Glomerular visceral epithelial cell (primary cell): ENCODE measurements around the gene OR2T8.

ENCODE experiments used
- DNase-seq: peaks from one replicate; pipeline ENCODE4 v3.0.0-alpha.2; 2016; ENCODE audit errors: extremely low spot score

Gene OR2T8

GRCh38 chr1:247919952-247920351 is at the start of gene OR2T8:
Gene OR2T8 (plus strand): TSS chr1:247920252. CDS start chr1:247921018, 766 bp downstream.
- no peak for DNase-seq

GRCh38 chr1:247883346-247883745 is 36.7 kb upstream of the OR2T8 start:
- no peak for DNase-seq

- no peak for DNase-seq
Observed at GRCh38 chr1:247884797-247885413, 35.1 kb upstream of the OR2T8 start.

- no peak for DNase-seq
Observed at GRCh38 chr1:247895163-247895637, 24.9 kb upstream of the OR2T8 start, which contains the start of gene OR2W3. Gene OR2W3 (plus strand): TSS chr1:247895587. CDS start chr1:247895587, 0 bp downstream.

- no peak for DNase-seq
Observed at GRCh38 chr1:247895976-247896375, 24.1 kb upstream of the OR2T8 start.

- no peak for DNase-seq
Observed at GRCh38 chr1:247904122-247904521, 15.9 kb upstream of the OR2T8 start.

GRCh38 chr1:247905181-247905580 is 14.9 kb upstream of the OR2T8 start:
- DNase-seq, result no peak

- no peak for DNase-seq
Observed at GRCh38 chr1:247905910-247906503, 14.0 kb upstream of the OR2T8 start.

- peak; percentile 61 for DNase-seq
Observed at GRCh38 chr1:247906504-247907047, 13.5 kb upstream of the OR2T8 start.

- DNase-seq, result no peak
Observed at GRCh38 chr1:247908766-247909165, 11.3 kb upstream of the OR2T8 start.

- DNase-seq, result no peak
Observed at GRCh38 chr1:247913786-247914185, 6.3 kb upstream of the OR2T8 start.

GRCh38 chr1:247914941-247915662 is 5.0 kb upstream of the OR2T8 start:
- DNase-seq, result peak; percentile 30

GRCh38 chr1:247923941-247924340 is 3.9 kb downstream of the OR2T8 start:
- no peak for DNase-seq

- DNase-seq, result no peak
Observed at GRCh38 chr1:247924868-247925267, 4.8 kb downstream of the OR2T8 start, which contains the start of gene OR2AJ1. Gene OR2AJ1 (plus strand): TSS chr1:247924889. CDS start chr1:247933769, 8,880 bp downstream.

GRCh38 chr1:247933989-247934388 is 13.9 kb downstream of the OR2T8 start:
- DNase-seq, result no peak

GRCh38 chr1:247935781-247936180 is 15.7 kb downstream of the OR2T8 start:
- no peak for DNase-seq

GRCh38 chr1:247936415-247936814 is 16.4 kb downstream of the OR2T8 start:
- no peak for DNase-seq

GRCh38 chr1:247936965-247937734 is 17.1 kb downstream of the OR2T8 start:
- peak; percentile 86 for DNase-seq

- no peak for DNase-seq
Observed at GRCh38 chr1:247942624-247943023, 22.6 kb downstream of the OR2T8 start.

- no peak for DNase-seq
Observed at GRCh38 chr1:247948558-247948957, 28.5 kb downstream of the OR2T8 start, which contains the start of gene OR2L8. Gene OR2L8 (plus strand): TSS chr1:247948858. CDS start chr1:247948858, 0 bp downstream.

GRCh38 chr1:247953408-247953807 is 33.4 kb downstream of the OR2T8 start:
- no peak for DNase-seq
